ENCODE data around the gene WDR72. TPM values are rescaled to one million over a fixed set of nuclear protein-coding genes. Genes with fewer than 3 reads are reported as not detected.

WDR72 gene
- polyA plus RNA-seq, 1 donor from 2014 or later: 0.05 TPM

DNA sequence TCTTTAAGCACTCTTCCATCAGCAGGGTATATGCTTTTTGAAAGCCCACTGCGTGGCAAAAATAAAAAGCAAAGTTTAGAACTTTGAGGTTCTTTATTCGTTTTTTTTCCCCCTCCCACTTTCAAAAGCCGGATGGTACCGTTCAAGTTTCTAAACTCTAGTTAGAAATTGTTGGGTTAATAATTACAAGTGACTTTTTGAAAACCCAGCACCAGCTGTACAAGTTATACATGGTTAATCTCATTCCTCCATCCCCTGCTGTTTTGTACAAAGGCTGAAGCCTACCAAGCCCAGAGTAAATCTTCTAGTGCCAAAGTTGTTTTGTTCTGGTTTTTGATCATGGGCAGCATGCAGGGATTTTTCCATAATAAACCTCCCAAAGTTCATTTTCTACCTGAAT lies 48.6 kb downstream of the WDR72 start:
- no peak overlapping the region for H3K4me2 ChIP-seq (ENCODE audit: low read length)
- H3F3A ChIP-seq (ENCODE audit: insufficient read depth, low read length, poor library complexity, severe bottlenecking): no peaks in the 10 kb centered on the region
- H4K20me1 ChIP-seq (ENCODE audit: insufficient read depth): no peaks in the 10 kb centered on the region
- H3K9me3 ChIP-seq (ENCODE audit: low read length): no peaks in the 10 kb centered on the region
- no peak overlapping the region for H2AFZ ChIP-seq (ENCODE audit: low read depth, low read length)
- no peak overlapping the region for H3K4me3 ChIP-seq (ENCODE audit: low read length)
- no peak overlapping the region for H3K9ac ChIP-seq (ENCODE audit: low read length)
- H3K27me3 ChIP-seq (ENCODE audit: insufficient read depth, low read depth, low read length): no peaks in the 10 kb centered on the region
- H3K79me2 ChIP-seq (replicated peaks; ENCODE audit: insufficient read depth, low read length): no peaks in the 10 kb centered on the region
- no peaks in the 10 kb centered on the region for H3K36me3 ChIP-seq (ENCODE audit: insufficient read depth, low read length)
- TF ChIP-seq RAD21 (conservative IDR thresholded peaks at IDR 0.05) (no peak), TAF1 (IDR thresholded peaks at IDR 0.05; ENCODE audit: low read depth) (no peak), REST (IDR thresholded peaks at IDR 0.05; ENCODE audit: borderline replicate concordance) (no peak), EZH2 (IDR thresholded peaks at IDR 0.05; ENCODE audit: borderline replicate concordance, insufficient read depth, low read length, poor library complexity, severe bottlenecking) (no peak), CTCF (IDR thresholded peaks at IDR 0.05; ENCODE audit: poor library complexity, severe bottlenecking) (no peak), POLR2AphosphoS5 (IDR thresholded peaks at IDR 0.05) (no peak), MXI1 (conservative IDR thresholded peaks at IDR 0.05; ENCODE audit: poor library complexity, severe bottlenecking) (no peak), EP300 (conservative IDR thresholded peaks at IDR 0.05; ENCODE audit: poor library complexity, severe bottlenecking) (no peak), SMC3 (conservative IDR thresholded peaks at IDR 0.05; ENCODE audit: poor library complexity) (no peak)
- no peak overlapping the region for H3K27ac ChIP-seq (ENCODE audit: low read length)
- H3K9me2 ChIP-seq (ENCODE audit: insufficient read depth, low read length): no peaks in the 10 kb centered on the region

DNA sequence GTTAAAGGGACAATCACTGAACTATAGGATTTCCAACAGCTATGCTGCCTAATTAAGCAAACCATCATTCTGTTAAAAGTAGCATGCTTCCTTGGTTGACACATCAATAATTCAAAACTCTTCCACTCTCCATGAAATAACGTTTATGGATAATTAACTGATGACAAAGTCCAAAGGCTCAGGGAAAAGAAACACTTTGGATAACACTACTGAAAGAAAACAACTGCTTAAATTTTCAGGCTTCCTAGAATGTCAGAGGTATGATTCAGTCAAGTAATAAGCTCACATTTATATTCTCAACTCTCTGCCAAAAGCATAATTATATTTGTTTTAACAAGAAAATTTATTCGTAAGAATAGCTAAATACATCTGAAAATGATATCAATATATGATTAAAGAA lies 49.6 kb downstream of the WDR72 start:
- Histone ChIP-seq H4K20me1 (ENCODE audit: insufficient read depth) (no peaks in the 10 kb centered on the region), H3F3A (ENCODE audit: insufficient read depth, low read length, poor library complexity, severe bottlenecking) (no peaks in the 10 kb centered on the region), H3K4me3 (ENCODE audit: low read length) (no peak overlapping the region), H3K27me3 (ENCODE audit: insufficient read depth, low read depth, low read length) (no peaks in the 10 kb centered on the region), H3K9me3 (ENCODE audit: low read length) (no peaks in the 10 kb centered on the region), H2AFZ (ENCODE audit: low read depth, low read length) (no peak overlapping the region), H3K9ac (ENCODE audit: low read length) (no peak overlapping the region), H3K4me2 (ENCODE audit: low read length) (no peak overlapping the region), H3K9me2 (ENCODE audit: insufficient read depth, low read length) (no peaks in the 10 kb centered on the region), H3K79me2 (replicated peaks; ENCODE audit: insufficient read depth, low read length) (no peaks in the 10 kb centered on the region), H3K36me3 (ENCODE audit: insufficient read depth, low read length) (no peaks in the 10 kb centered on the region), H3K27ac (ENCODE audit: low read length) (no peak overlapping the region)
- TF ChIP-seq REST (IDR thresholded peaks at IDR 0.05; ENCODE audit: borderline replicate concordance) (no peak), EZH2 (IDR thresholded peaks at IDR 0.05; ENCODE audit: borderline replicate concordance, insufficient read depth, low read length, poor library complexity, severe bottlenecking) (no peak), CTCF (IDR thresholded peaks at IDR 0.05; ENCODE audit: poor library complexity, severe bottlenecking) (no peak), POLR2AphosphoS5 (IDR thresholded peaks at IDR 0.05) (no peak), RAD21 (conservative IDR thresholded peaks at IDR 0.05) (no peak), TAF1 (IDR thresholded peaks at IDR 0.05; ENCODE audit: low read depth) (no peak), EP300 (conservative IDR thresholded peaks at IDR 0.05; ENCODE audit: poor library complexity, severe bottlenecking) (no peak), MXI1 (conservative IDR thresholded peaks at IDR 0.05; ENCODE audit: poor library complexity, severe bottlenecking) (no peak), SMC3 (conservative IDR thresholded peaks at IDR 0.05; ENCODE audit: poor library complexity) (no peak)

Data from neural cell (in vitro differentiated cells).